ENCODE data around the gene ONECUT3.
"Not testable (repeated sequence)": the region's sequence is repeated elsewhere in the genome, so short reads cannot be mapped to it uniquely, and the experiment has no call there.

The ONECUT3 gene

DNA sequence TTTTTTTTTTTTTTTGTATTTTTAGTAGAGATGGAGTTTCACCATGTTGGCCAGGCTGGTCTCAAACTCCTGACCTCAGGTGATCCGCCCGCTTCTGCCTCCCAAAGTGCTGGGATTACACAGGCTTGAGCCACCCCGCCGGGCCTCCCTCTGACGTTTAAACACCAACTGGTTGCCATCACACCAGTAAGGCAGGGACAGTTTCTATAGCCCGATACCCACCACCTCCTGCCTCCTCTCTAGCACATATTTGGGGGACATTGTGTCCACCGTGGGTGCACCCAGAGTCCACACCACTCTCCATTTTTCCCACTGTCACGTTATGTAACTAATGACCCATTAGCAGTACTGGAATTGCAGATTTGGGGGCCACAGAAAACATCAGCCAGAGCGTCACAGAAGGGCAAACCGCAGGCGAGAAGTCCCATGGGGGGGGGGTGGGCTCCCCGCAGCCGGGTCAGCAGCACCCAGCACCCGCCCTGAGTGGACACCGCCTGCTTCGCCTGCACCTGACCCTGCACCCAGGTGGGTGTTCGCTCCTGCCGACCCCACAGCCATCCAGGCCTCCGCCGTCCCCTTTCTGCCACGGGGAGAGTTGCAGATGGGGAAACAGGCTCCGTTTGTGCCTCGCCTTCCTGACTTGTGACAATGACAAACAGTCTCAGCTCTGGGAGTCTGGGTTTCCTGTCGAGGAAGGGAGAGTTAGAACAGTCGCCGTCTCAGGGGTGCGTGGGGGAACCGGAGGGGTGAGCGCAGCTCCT, 3.6 kb downstream of the ONECUT3 start:
- DNase-seq = no peak

GRCh38 chr19:1757468-1758230, 4.3 kb downstream of the ONECUT3 start:
- no peak for DNase-seq

DNA sequence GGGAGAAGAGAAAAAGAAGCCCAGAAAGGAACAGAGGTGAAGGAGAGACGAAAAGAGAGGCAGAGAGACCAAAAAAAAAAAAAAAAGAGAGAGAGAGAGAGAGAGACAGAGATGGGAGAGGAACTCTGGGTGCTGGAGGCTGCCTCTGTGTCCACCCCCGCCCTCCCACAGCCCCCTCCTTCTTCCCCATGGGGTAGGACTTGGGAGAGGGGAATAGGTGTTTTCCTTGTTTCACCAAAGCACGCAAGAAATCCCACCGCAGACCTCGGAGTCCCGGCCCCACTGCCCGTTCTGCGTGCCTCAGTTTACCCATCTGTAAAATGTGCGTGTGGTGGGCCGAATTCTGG, 4.9 kb downstream of the ONECUT3 start:
- no peak for DNase-seq

- no peak for DNase-seq
Observed at GRCh38 chr19:1758959-1759903, 5.9 kb downstream of the ONECUT3 start.

DNA sequence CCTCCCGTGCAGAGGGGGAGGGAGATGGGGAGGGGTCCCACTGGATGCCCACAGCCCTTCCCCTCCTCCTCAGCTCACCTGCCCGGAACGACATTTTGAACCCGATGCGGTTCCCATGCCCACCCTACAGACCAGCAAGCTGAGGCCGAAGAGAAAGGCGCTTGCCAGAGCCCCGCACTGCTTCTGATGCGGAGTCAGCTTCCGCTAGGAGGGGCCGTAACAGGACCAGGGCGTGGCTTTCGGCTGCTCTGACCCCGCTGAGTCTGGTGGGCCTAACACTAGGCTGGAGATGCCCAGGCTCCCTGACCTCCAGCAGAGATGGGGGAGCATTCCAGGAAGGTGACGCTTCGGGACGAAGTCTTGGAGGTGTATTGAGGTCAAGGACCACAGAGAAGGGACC, 6.7 kb downstream of the ONECUT3 start:
- DNase-seq = no peak

DNA sequence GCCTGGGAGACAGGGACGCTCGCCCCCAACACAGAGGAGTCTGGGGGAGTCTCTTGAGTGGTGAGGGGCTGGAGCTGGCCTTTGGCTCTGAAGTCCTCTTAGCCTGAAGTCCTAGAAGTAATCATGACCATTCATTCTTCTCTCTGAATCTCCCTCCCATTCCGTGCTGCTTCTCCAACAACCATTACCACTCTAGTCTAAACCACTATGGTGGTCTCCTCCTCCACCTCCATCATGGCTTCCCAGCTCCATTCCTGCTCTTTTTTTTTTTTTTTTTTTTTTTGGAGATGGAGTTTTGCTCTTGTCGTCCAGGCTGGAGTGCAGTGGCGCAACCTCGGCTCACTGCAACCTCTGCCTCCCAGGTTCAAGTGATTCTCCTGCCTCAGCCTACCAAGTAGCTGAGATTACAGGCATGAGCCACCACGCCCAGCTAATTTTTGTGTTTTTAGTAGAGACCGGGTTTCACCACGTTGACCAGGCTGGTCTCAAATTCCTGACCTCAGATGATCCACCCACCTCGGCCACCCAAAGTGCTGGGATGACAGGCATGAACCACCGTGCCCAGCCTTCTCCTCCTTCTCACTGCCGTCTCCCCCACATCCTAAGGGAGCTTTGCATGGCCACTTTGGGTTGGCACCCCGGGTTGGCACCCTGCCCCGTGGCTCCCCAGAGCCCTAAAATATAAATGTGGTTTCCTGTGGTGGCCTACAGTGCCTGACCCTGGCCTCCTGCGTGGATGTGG, 7.7 kb downstream of the ONECUT3 start:
- DNase-seq = not testable (repeated sequence)

DNA sequence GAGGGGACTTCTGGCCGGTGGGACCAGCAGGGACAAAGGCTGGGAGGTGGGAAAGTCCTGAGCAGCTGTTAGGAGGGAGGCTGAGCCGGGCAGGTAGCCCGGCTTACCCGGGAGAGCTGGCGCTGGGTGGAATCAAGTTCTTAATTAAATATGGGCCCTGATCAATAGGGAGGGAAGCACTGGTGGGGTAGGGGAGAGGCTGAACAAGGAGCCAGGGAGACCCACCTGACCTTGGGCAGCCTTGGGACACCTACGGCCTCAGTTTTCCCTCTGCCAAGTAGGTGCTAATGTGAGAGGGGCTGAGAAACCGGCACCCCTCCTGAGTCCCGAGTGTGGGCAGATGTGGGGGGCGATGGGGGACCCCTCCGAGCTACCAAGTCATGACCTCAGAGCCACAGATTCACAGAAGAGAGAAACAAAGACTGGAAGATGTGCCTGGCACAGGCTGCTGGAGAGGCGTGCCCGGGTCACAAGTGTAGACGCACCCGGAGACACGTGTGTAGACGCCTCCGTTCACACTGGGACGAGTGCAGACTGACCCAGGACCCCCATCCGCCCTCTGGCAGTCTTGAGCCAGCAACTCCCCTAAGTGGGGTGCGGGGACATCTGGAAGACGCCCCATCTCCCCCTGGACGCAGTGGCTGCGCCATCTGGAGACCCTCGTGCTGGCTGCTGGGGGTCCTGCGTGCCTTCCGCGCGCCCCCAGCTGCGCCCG, 8.4 kb downstream of the ONECUT3 start:
- no peak for DNase-seq

DNA sequence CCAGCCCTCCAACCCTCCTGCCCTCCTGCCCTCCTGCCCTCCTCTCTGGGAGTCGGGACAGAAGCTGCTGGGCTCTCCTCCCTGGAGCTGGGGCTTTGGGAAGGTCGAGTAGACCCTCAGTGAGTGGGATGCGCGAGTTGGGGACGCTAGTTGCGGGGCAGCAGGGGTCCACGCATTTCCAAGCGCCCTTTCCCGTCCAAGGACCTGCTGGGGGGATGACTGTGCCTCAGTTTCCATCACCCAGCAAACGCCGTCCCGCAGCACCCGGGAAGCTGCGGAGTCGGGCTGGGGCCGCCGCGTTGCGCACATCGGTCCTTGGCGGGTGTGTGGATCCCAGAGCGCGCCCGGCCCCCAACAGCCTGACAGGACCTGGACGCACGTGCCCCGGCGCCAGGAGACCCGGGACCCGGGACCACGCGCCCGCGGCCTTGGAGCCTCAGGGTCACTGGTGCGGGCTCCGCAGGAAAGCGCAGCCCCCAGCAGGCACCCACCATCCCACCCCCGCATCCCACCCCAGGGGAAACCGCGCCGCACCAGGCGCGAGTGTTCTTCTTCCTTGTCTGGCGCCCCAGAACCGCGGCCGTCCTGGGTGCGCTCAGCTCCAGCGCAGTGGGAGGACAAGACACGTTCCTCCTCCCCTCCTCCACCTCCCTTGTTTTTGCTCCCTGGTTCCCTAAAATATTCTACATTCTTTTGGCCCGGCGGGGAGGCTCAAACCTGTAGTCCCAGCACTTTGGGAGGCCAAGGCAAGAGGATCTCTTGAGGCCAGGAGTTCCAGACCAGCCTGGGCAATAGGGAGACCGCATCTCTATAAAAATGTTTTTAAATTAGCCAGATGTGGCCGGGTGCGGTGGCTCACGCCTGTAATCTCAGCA, 9.2 kb downstream of the ONECUT3 start:
- DNase-seq = no peak

DNA sequence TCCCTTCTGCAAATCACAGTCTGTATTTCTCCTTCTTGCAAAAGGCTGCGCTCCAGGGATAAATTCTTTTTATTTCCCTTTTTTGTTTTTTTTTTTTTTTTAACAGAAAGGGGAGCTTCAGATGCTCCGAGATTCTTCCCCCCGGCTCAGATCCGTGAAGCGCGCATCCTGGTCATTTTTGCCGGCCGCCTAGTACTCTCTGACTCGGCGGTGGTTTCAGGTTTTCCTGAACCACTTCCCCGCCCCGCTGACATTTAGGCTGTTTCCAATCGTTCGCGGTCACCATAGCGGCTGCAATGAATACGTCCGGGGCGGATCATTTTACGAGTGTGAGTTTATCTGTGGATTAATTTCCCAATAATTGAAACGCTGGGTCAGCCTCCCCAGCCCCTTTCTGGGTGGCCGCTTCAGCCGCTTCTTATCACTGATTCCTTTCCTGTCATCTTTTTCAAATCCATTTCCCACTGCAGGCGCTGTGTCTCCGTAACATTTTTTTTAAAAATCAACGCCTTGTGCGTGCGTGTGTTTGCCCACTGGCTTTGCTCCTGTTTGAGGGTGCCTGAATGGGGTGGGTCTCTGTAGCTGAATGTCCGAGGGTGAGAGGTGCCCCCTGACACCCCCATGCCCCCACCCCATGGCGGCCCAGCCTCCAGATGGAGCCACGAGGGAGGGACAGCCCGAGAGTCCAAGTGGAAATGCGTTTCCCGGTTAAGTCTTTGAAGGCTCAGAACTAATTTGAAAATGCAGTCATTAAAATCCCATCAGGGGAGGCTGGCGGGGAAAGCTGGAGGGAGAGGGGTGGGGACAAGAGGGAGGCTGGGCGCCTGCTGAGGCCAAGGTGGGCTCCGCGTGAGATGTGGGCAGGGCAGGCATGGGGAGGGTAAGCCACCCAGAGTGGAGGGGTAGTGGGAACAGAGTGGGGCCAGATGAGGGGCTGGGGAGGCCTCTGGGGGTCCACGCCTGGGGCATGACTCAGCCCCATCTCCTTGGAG, 10.6 kb downstream of the ONECUT3 start:
- no peak for DNase-seq

- no peak for DNase-seq
Observed at GRCh38 chr19:1764729-1765128, 11.4 kb downstream of the ONECUT3 start.

GRCh38 chr19:1765232-1765903, 12.1 kb downstream of the ONECUT3 start:
- no peak for DNase-seq

DNA sequence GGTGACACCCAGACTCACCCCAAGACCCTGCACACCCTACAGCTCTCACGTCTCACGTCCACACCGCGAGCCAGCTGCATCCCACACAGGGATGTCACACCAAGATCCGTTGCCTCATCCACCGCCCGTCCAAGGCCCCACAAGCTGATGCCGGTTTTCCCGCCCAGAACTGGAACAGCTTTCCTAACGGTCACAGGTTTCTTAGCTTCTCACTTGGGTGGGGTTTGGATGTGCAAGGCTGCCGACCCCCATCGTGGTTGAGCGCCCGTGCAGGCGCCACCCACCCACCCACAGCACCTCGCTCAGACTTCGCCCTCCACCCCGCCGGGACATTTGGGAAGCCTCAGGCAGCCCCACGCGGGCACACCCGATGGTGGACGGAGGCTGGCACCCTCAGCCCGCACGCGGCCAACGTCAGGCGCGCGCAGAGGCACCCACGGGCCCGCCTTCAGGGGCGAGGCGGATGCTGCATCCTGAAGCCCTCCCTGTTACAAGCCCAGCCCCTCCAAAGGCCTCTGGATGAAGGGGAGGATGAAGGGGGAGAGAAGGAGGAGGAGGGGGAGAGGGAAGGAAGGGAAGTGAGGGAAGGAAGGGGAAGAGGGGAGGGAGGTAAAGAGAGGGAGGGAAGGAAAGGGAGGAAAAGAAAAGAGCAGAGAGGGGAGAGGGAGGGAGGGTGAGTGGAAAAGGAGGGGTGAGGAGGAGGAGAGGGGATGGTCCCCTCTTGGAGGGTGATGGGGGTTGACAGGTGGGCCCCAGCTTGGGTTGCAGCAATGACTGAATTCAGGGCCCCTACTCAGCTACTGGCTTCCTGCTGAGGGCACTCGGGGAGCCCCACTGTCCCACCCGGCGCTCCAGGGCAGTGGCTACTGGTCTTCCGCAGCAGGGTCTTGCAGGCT, 12.8 kb downstream of the ONECUT3 start:
- DNase-seq = no peak

DNA sequence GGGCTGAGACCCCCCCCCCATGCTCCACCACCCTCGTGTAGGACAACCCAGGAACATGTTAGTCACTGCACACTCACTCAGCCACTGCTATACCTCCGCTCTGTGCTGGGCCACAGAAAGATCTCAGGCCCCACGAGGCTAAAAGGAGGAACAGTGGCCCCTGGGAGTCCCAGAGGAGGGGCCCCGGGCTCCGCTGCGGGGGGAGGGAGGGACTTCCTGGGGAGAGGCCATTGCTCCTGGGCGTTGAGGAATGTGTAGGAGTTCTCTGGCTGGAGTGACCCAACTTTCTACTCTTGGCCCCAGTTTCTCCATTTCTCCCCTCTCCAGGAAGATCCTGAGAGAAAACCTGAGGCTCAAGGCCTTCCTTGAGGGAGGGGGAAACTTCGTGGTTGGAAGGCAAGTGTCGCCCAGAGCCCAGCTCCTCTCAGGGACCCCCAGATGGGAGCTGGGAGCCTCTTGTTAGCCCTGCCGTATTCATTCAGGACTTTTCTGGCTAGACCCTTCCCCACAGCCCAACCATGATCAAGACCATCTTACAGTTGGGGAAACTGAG, 13.6 kb downstream of the ONECUT3 start:
- no peak for DNase-seq

DNA sequence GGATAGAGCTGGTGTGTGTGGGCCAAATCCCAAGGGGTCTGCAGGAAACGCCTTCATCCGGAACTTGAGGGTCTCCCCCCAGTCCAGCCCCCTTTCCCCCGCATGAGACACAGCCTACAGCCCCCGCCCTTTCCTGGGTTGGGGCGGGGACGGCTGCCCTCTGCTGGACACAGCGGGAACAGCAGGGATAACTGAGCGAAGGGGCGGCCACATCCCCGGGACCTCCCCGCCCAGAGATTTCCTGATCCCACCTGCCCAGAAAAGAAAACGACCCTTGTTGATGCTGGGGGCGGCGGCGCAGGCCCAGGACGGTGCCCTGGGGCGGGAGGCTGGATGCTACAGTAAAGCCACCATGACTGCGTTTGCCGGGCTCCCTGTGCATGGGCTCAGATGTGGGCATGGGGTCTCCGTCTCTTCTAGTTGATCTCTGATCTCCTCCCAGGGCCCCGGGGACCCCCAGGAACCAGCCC, 14.2 kb downstream of the ONECUT3 start:
- DNase-seq = no peak

GRCh38 chr19:1768248-1768647, 14.9 kb downstream of the ONECUT3 start:
- DNase-seq = no peak

GRCh38 chr19:1768918-1769644, 15.8 kb downstream of the ONECUT3 start:
- DNase-seq = no peak

DNA sequence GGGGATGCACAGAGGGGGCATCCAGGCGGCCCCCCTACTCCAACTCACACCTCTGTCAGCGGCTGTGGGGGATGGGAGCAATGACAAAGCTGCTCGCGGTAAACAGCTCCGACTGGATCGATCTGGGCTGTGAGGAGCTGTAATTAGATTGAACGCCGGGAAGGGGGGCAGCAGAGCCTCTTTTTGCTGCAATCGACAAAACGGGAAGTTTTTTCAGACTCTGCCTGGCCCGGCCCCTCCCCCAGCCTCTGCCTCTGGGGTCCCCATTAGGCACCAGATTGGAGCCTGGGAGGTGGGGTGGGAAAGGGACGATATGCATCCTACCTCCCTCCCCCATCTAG, 16.3 kb downstream of the ONECUT3 start:
- no peak for DNase-seq

Measured in NCI-H1417 treated with DMSO at 0.1 percent for 48 hours (cell line).